Thoracic aorta (tissue), 2 donors: ENCODE measurements around the gene RELB. TPM values are rescaled to one million over a fixed set of nuclear protein-coding genes. Genes with fewer than 3 reads are reported as not detected.

ENCODE experiments used
- ATAC-seq: fragments of 150-250 bp; one replicate; pipeline ENCODE4 v1.8.0; 2017; ENCODE audit warnings: low read depth; ENCODE audit not compliant: insufficient number of reproducible peaks, low FRiP score
- DNase-seq: peaks from one replicate; pipeline ENCODE4 v3.0.0-alpha.2; 2020; ENCODE audit warnings: low spot score
- H3K27ac ChIP-seq, 2 donors: fragments of 200-600 bp; sonication (generic); 1 replicate in 1 of 2; 2 replicates in 1 of 2; pipeline ENCODE4 v1.5.1; 2016; ENCODE audit warnings: mild to moderate bottlenecking in 2 of 2, moderate library complexity in 2 of 2
- H3K27me3 ChIP-seq: fragments of 200-600 bp; sonication (generic); replicated peaks from 2 replicates; pipeline ENCODE4 v1.6.0; 2016; ENCODE audit warnings: mild to moderate bottlenecking; ENCODE audit not compliant: insufficient read depth
- H3K36me3 ChIP-seq: fragments of 200-600 bp; sonication (generic); one replicate; pipeline ENCODE4 v1.5.1; 2016
- H3K4me1 ChIP-seq, 2 donors: fragments of 200-600 bp; sonication (generic); 1 replicate in 1 of 2; 2 replicates in 1 of 2; pipeline versions ENCODE4 v1.5.1 to v1.6.0; 2016; ENCODE audit warnings: low read depth in 2 of 2, mild to moderate bottlenecking in 1 of 2; ENCODE audit not compliant: control insufficient read depth in 1 of 2
- H3K4me3 ChIP-seq: fragments of 200-600 bp; sonication (generic); 2 replicates; pipeline ENCODE4 v1.5.1; 2016; ENCODE audit warnings: mild to moderate bottlenecking
- H3K9me3 ChIP-seq: fragments of 200-600 bp; sonication (generic); 2 replicates; pipeline ENCODE4 v1.5.1; 2016
- CTCF ChIP-seq: fragments of 200-600 bp; sonication (generic); IDR thresholded peaks from one replicate; pipeline ENCODE4 v1.5.1; 2019; ENCODE audit warnings: antibody characterized with exemption
- total RNA-seq, 2 donors: library from RNA; depleted of rRNA; stranded (reverse); fragments of >200 nt; gene quantifications; one replicate each; pipeline versions ENCODE4 v1.1.0 to v1.2.3, GENCODE V29; 2016

Gene RELB
- total RNA-seq, 2 donors from 2014 or later = 20.6 to 38.6 TPM

DNA sequence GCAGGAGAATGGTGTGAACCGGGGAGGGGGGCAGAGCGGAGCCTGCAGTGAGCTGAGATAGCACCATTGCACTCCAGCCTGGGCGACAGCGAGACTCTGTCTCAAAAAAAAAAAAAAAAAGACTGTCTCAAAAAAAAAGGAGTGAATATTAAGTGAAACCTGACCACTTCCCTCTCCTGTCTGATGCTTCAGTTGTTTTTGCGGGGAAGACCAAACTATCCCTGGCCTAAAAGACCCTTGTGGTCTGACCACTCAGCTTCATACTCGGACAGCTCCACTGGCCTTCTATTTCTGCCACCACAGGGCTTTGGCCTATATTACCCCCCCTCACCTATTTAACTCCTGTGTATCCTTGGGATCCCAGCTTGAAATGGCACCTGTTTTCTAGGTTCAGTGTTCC lies 39.9 kb downstream of the RELB start:
- TF ChIP-seq CTCF = no peak
- DNase-seq (no peak), ATAC-seq (no peak)
- peaks cover 24 to 40% of the 10 kb centered on the region in 2 donors for H3K4me1 ChIP-seq
- H3K9me3 ChIP-seq = no peaks in the 10 kb centered on the region
- no peaks in the 10 kb centered on the region for H3K27me3 ChIP-seq
- peaks cover 33% of the 10 kb centered on the region for H3K36me3 ChIP-seq
- no peak overlapping the region for H3K27ac ChIP-seq
- no peak overlapping the region for H3K4me3 ChIP-seq

- no peak for TF ChIP-seq CTCF
- Histone ChIP-seq H3K36me3 (peaks cover 25% of the 10 kb centered on the region), H3K4me3 (no peak overlapping the region), H3K4me1 (peaks cover 8 to 30% of the 10 kb centered on the region in 2 donors), H3K9me3 (no peaks in the 10 kb centered on the region), H3K27ac (no peak overlapping the region), H3K27me3 (no peaks in the 10 kb centered on the region)
- ATAC-seq (no peak), DNase-seq (no peak)
These were observed 44.5 kb downstream of the RELB start for GRCh38 chr19:45045671-45046353.

DNA sequence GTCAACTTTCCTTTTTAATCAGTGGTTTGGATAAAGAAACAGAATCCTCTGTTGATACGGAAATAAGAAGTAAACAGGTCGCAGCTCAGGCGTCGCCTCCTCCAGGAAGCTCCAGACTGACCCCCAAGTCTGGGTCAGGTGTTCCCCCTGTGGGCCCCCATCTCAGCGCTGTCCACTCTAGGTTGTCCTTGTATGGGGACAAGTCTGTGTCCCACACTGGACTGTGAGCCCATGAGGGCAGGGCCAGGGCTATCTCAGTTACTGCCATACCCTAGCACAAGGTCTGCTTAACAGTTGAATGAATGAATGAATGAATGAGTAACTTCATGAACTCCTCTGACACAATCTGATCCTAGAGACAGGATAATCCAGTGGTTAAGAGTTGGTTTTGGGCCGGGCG lies 45.1 kb downstream of the RELB start:
- DNase-seq (no peak), ATAC-seq (no peak)
- H3K4me1 ChIP-seq = peaks cover 4 to 25% of the 10 kb centered on the region in 2 donors
- H3K4me3 ChIP-seq = no peak overlapping the region
- H3K36me3 ChIP-seq = peaks cover 24% of the 10 kb centered on the region
- H3K9me3 ChIP-seq = no peaks in the 10 kb centered on the region
- no peak overlapping the region for H3K27ac ChIP-seq
- no peak for TF ChIP-seq CTCF
- no peaks in the 10 kb centered on the region for H3K27me3 ChIP-seq

- peaks cover 4 to 16% of the 10 kb centered on the region in 2 donors for H3K4me1 ChIP-seq
These were observed 46.0 kb downstream of the RELB start for GRCh38 chr19:45047188-45047797.

More at GRCh38 chr19:45047188-45047797, 46.0 kb downstream of the RELB start:
- Histone ChIP-seq H3K4me3 (no peak overlapping the region), H3K9me3 (no peaks in the 10 kb centered on the region), H3K36me3 (peaks cover 17% of the 10 kb centered on the region), H3K27ac (no peak overlapping the region), H3K27me3 (no peaks in the 10 kb centered on the region)
- TF ChIP-seq CTCF = no peak
- no peak for DNase-seq
- no peak for ATAC-seq
